ENCODE data around the gene NRXN3. TPM values are rescaled to one million over a fixed set of nuclear protein-coding genes. Genes with fewer than 3 reads are reported as not detected.

Gene NRXN3
- total and polyA plus RNA-seq, 2 of the 13 experiments (the other 11 are each of a cell fraction or from before 2014, with no cell fraction given), result 0.03 TPM; not detected in 1

DNA sequence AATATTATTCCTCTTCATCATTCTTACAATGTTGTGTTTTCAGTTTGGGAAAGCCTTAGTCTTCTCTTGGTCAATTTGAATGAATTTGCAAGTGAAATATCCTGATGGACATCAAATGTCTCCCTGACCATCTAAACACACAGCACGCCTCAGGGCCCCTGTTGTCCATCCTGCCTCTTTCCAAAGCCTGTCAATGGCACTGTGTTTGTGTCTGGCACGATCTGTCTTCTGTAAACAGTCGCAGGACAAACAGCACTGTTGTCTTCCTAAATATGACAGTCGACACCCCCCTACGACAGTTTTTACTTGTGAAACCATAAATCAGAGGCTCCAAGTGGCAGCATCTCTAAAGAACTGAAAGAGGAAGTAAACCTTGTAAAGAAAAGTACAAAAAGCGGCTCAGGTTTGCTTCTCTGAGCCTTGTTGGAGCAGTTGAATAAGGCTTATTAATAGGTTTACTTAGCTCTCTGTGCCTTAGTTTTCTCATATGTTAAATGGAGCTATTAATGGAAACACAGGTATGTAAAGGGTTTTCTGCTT lies 285.8 kb downstream of the NRXN3 start (continued):
- TF ChIP-seq SP1 (IDR thresholded peaks at IDR 0.05) (no peak), SP1 (CRISPR knock-in tag; IDR thresholded peaks at IDR 0.05) (no peak), ZBTB42 (CRISPR knock-in tag; IDR thresholded peaks at IDR 0.05) (no peak), NKX3-1 (CRISPR knock-in tag; IDR thresholded peaks at IDR 0.05) (no peak), CHCHD3 (CRISPR knock-in tag; IDR thresholded peaks at IDR 0.05) (no peak), SMC3 (IDR thresholded peaks at IDR 0.05; ENCODE audit: low read length) (no peak), ARNT (IDR thresholded peaks at IDR 0.05) (no peak), ZNF274 (CRISPR knock-in tag; IDR thresholded peaks at IDR 0.05) (no peak), ZBED4 (CRISPR knock-in tag; IDR thresholded peaks at IDR 0.05; ENCODE audit: borderline replicate concordance) (no peak)
- TF ChIP-seq, protein P1, sequence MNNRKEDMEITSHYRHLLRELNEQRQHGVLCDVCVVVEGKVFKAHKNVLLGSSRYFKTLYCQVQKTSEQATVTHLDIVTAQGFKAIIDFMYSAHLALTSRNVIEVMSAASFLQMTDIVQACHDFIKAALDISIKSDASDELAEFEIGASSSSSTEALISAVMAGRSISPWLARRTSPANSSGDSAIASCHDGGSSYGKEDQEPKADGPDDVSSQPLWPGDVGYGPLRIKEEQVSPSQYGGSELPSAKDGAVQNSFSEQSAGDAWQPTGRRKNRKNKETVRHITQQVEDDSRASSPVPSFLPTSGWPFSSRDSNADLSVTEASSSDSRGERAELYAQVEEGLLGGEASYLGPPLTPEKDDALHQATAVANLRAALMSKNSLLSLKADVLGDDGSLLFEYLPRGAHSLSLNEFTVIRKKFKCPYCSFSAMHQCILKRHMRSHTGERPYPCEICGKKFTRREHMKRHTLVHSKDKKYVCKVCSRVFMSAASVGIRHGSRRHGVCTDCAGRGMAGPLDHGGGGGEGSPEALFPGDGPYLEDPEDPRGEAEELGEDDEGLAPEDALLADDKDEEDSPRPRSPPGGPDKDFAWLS (CRISPR knock-in tag; IDR thresholded peaks at IDR 0.05; ENCODE audit: borderline replicate concordance), result no peak

Data from HepG2 (cell line).